Measurements from ENCODE around the gene FITM1.
A peak's percentile ranks its signal among the peaks of the same experiment; 100 is the strongest.
"Not testable (repeated sequence)": the region's sequence is repeated elsewhere in the genome, so short reads cannot be mapped to it uniquely, and the experiment has no call there.

Gene FITM1

GRCh38 chr14:24098229-24098926 is 32.1 kb upstream of the FITM1 start:
- no peak for DNase-seq

GRCh38 chr14:24098927-24099813 is 31.3 kb upstream of the FITM1 start:
- no peak for DNase-seq

GRCh38 chr14:24100197-24100981 is 30.1 kb upstream of the FITM1 start:
- DNase-seq = no peak

- no peak for DNase-seq
These were observed 29.4 kb upstream of the FITM1 start for GRCh38 chr14:24100982-24101494.

GRCh38 chr14:24102357-24103048 is 28.0 kb upstream of the FITM1 start:
- DNase-seq = no peak

GRCh38 chr14:24103451-24103850 is 27.0 kb upstream of the FITM1 start:
- DNase-seq = no peak

- DNase-seq = not testable (repeated sequence)
These were observed 24.7 kb upstream of the FITM1 start for GRCh38 chr14:24105609-24106239.

GRCh38 chr14:24106672-24107271 is 23.7 kb upstream of the FITM1 start:
- DNase-seq = no peak

- no peak for DNase-seq
These were observed 22.1 kb upstream of the FITM1 start for GRCh38 chr14:24108336-24108874.

GRCh38 chr14:24110060-24110459 is 20.4 kb upstream of the FITM1 start:
- DNase-seq = no peak

- no peak for DNase-seq
These were observed 19.9 kb upstream of the FITM1 start for GRCh38 chr14:24110523-24110922.

- no peak for DNase-seq
These were observed 17.1 kb upstream of the FITM1 start for GRCh38 chr14:24113379-24113800.

- peak; percentile 95 for DNase-seq
These were observed 16.5 kb upstream of the FITM1 start for GRCh38 chr14:24113801-24114531.

GRCh38 chr14:24114532-24115421 is 15.7 kb upstream of the FITM1 start, which contains the start of the genes DCAF11 and NRL:
TSS of gene DCAF11 (plus strand) at chr14:24114777. CDS start at chr14:24115595, 818 bp downstream.
TSS of gene NRL (minus strand) at chr14:24114949. CDS start at chr14:24082848, 32,101 bp downstream.
- DNase-seq = peak; percentile 100

- DNase-seq = no peak
These were observed 14.9 kb upstream of the FITM1 start for GRCh38 chr14:24115422-24116127.

GRCh38 chr14:24116128-24116814 is 14.2 kb upstream of the FITM1 start:
- no peak for DNase-seq

- DNase-seq = no peak
These were observed 13.3 kb upstream of the FITM1 start for GRCh38 chr14:24117179-24117578.

- no peak for DNase-seq
These were observed 10.8 kb upstream of the FITM1 start for GRCh38 chr14:24119691-24120090.

Data from retina (tissue), 1 donor.